Measurements from ENCODE around the gene CNTNAP2. TPM values are rescaled to one million over a fixed set of nuclear protein-coding genes. Genes with fewer than 3 reads are reported as not detected.

The CNTNAP2 gene
- total and polyA plus RNA-seq, 11 donors, result 0.01 to 2.6 (median 0.31) TPM; not detected in 3

GRCh38 chr7:147161405-147161804, 1044.8 kb downstream of the CNTNAP2 start:
- Histone ChIP-seq H3K4me3 (no peak overlapping the region), H3K9me3 (no peaks in the 10 kb centered on the region), H3K27me3 (no peaks in the 10 kb centered on the region), H3K27ac (no peak overlapping the region), H3K4me1 (no peaks in the 10 kb centered on the region), H3K36me3 (no peaks in the 10 kb centered on the region)
- TF ChIP-seq, protein P1, sequence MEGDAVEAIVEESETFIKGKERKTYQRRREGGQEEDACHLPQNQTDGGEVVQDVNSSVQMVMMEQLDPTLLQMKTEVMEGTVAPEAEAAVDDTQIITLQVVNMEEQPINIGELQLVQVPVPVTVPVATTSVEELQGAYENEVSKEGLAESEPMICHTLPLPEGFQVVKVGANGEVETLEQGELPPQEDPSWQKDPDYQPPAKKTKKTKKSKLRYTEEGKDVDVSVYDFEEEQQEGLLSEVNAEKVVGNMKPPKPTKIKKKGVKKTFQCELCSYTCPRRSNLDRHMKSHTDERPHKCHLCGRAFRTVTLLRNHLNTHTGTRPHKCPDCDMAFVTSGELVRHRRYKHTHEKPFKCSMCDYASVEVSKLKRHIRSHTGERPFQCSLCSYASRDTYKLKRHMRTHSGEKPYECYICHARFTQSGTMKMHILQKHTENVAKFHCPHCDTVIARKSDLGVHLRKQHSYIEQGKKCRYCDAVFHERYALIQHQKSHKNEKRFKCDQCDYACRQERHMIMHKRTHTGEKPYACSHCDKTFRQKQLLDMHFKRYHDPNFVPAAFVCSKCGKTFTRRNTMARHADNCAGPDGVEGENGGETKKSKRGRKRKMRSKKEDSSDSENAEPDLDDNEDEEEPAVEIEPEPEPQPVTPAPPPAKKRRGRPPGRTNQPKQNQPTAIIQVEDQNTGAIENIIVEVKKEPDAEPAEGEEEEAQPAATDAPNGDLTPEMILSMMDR (IDR thresholded peaks at IDR 0.05), result no peak
- no peak for TF ChIP-seq POLR2A (IDR thresholded peaks at IDR 0.05)
- no peak for DNase-seq
- no peak for ATAC-seq
- intact Hi-C loops (cut with DNase I), result no loop called here
- 84 to 96% (median 91%) methylated on average over 1 of the region's 1 CpG for WGBS, 4 donors

GRCh38 chr7:147170341-147171012, 1053.9 kb downstream of the CNTNAP2 start:
- H3K9me3 ChIP-seq, result no peaks in the 10 kb centered on the region
- no peak for TF ChIP-seq POLR2A (IDR thresholded peaks at IDR 0.05)
- DNase-seq (no peak), ATAC-seq (no peak)
- no peaks in the 10 kb centered on the region for H3K36me3 ChIP-seq
- no peak overlapping the region for H3K4me3 ChIP-seq
- no peak overlapping the region for H3K27ac ChIP-seq
- H3K4me1 ChIP-seq, result no peaks in the 10 kb centered on the region
- intact Hi-C loops (cut with DNase I), result no loop called here
- H3K27me3 ChIP-seq, result no peaks in the 10 kb centered on the region
- WGBS, 4 donors, result 72 to 80% (median 77%) methylated on average over 7 to 14 of the region's 14 CpGs

DNA sequence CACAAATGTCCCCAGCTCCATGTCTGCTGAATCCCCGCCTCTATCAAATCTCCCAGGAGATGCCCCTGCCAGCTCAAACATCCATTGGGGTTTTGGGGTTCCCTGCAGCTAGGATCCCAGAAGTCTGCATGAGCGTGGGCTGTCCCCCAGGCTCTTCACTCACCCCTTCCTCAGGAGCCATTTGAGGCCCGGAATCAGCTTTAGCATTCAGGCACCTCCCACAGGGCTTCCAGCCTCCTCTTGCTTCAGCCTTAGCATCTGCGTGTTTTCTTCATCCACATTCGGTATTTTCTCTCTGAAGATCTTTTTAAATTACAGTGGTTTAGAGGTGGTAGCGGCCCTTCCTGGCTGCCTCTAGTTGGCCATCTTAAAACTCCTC, 1054.4 kb downstream of the CNTNAP2 start:
- ATAC-seq (no peak), DNase-seq (no peak)
- Histone ChIP-seq H3K9me3 (no peaks in the 10 kb centered on the region), H3K36me3 (no peaks in the 10 kb centered on the region), H3K27ac (no peak overlapping the region), H3K4me3 (no peak overlapping the region), H3K4me1 (no peaks in the 10 kb centered on the region), H3K27me3 (no peaks in the 10 kb centered on the region)
- WGBS, 4 donors, result 66 to 80% (median 75%) methylated on average over 5 to 6 of the region's 6 CpGs
- intact Hi-C loops (cut with DNase I), result no loop called here
- no peak for TF ChIP-seq POLR2A (IDR thresholded peaks at IDR 0.05)
- TF ChIP-seq, protein P1 (IDR thresholded peaks at IDR 0.05), result no peak

DNA sequence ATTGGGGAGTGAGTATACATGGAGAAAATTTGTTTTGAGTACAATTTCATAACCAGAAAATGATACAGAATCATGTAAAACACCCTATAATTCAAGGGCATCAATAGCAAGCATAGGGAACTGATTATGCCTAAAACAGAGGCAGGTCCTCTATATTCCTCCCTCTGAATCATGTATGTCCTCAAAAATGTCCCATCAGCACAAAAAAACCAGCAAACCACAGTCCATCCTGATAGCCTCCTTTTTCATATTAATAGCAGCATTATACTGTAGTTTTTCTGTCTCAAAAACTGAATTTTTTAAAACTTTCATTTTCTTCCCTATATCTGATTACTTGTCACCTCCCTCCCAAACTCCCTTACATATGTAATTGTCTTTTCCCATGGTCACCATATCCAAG, 1057.3 kb downstream of the CNTNAP2 start:
- Histone ChIP-seq H3K27me3 (no peaks in the 10 kb centered on the region), H3K36me3 (no peaks in the 10 kb centered on the region), H3K27ac (no peak overlapping the region), H3K9me3 (no peaks in the 10 kb centered on the region), H3K4me3 (no peak overlapping the region), H3K4me1 (no peaks in the 10 kb centered on the region)
- TF ChIP-seq, protein P1 (IDR thresholded peaks at IDR 0.05), result no peak
- no peak for TF ChIP-seq POLR2A (IDR thresholded peaks at IDR 0.05)
- intact Hi-C loops (cut with DNase I), result no loop called here
- ATAC-seq (no peak), DNase-seq (no peak)

- DNase-seq (no peak), ATAC-seq (no peak)
- Histone ChIP-seq H3K36me3 (no peaks in the 10 kb centered on the region), H3K27ac (no peak overlapping the region), H3K27me3 (no peaks in the 10 kb centered on the region), H3K9me3 (no peaks in the 10 kb centered on the region), H3K4me3 (no peak overlapping the region), H3K4me1 (no peaks in the 10 kb centered on the region)
- intact Hi-C loops (cut with DNase I), result no loop called here
- TF ChIP-seq, protein P1 (IDR thresholded peaks at IDR 0.05), result no peak
- no peak for TF ChIP-seq POLR2A (IDR thresholded peaks at IDR 0.05)
Observed at GRCh38 chr7:147182874-147183273, 1066.3 kb downstream of the CNTNAP2 start.

Measured in heart left ventricle (tissue), 16 donors.